ENCODE measurements around the gene ZCCHC14. TPM values are rescaled to one million over a fixed set of nuclear protein-coding genes. Genes with fewer than 3 reads are reported as not detected.
A peak's percentile ranks its signal among the peaks of the same experiment; 100 is the strongest.

ZCCHC14 gene
- total and polyA plus RNA-seq, 10 donors = 1.6 to 18.3 (median 13.2) TPM

GRCh38 chr16:87439926-87440325 is 52.9 kb downstream of the ZCCHC14 start:
- Histone ChIP-seq H3K27me3 (replicated peaks in 1 of 7) (peaks cover 0 to 8% (median 0%) of the 10 kb centered on the region in 7 donors), H3K9me3 (peaks cover 0 to 13% (median 0%) of the 10 kb centered on the region in 8 donors), H3K4me3 (no peak overlapping the region), H3K36me3 (peaks cover 0 to 8% (median 0%) of the 10 kb centered on the region in 6 donors), H3K4me1 (peaks cover 14 to 22% (median 19%) of the 10 kb centered on the region in 6 donors), H3K27ac (no peak overlapping the region)
- 94 to 99% (median 97%) methylated on average over 10 of the region's 10 CpGs for WGBS, 5 donors
- no peak for DNase-seq
- intact Hi-C loops (cut with DNase I; ENCODE audit: low total_unique reads) = no loop called here
- TF ChIP-seq POLR2A (IDR thresholded peaks at IDR 0.05) (no peak), POLR2AphosphoS5 (IDR thresholded peaks at IDR 0.05) (no peak), CTCF (IDR thresholded peaks at IDR 0.05 in 8 of 11, conservative IDR thresholded peaks at IDR 0.05 in 3 of 11) (no peak)

- no peak for DNase-seq
- no peak for TF ChIP-seq CTCF (IDR thresholded peaks at IDR 0.05 in 8 of 11, conservative IDR thresholded peaks at IDR 0.05 in 3 of 11)
- TF ChIP-seq POLR2AphosphoS5 (IDR thresholded peaks at IDR 0.05) = no peak
- no peak for TF ChIP-seq POLR2A (IDR thresholded peaks at IDR 0.05)
- intact Hi-C loops (cut with DNase I; ENCODE audit: low total_unique reads) = no loop called here
- Histone ChIP-seq H3K9me3 (peaks cover 0 to 4% (median 0%) of the 10 kb centered on the region in 8 donors), H3K36me3 (peaks cover 0 to 5% (median 0%) of the 10 kb centered on the region in 6 donors), H3K27me3 (replicated peaks in 1 of 7) (peaks cover 0 to 8% (median 0%) of the 10 kb centered on the region in 7 donors), H3K4me3 (no peak overlapping the region), H3K27ac (no peak overlapping the region), H3K4me1 (peaks cover 14 to 26% (median 19%) of the 10 kb centered on the region in 6 donors)
- 82 to 92% (median 89%) methylated on average over 9 of the region's 9 CpGs for WGBS, 5 donors
These were observed 54.2 kb downstream of the ZCCHC14 start for GRCh38 chr16:87438611-87438985.

- no peak for DNase-seq
- Histone ChIP-seq H3K36me3 (peaks cover 0 to 5% (median 0%) of the 10 kb centered on the region in 6 donors), H3K27ac (no peak overlapping the region), H3K4me3 (no peak overlapping the region), H3K4me1 (peaks cover 14 to 26% (median 19%) of the 10 kb centered on the region in 6 donors), H3K9me3 (no peaks in the 10 kb centered on the region), H3K27me3 (replicated peaks in 1 of 7) (peaks cover 0 to 8% (median 0%) of the 10 kb centered on the region in 7 donors)
- no peak for TF ChIP-seq CTCF (IDR thresholded peaks at IDR 0.05 in 8 of 11, conservative IDR thresholded peaks at IDR 0.05 in 3 of 11)
- TF ChIP-seq POLR2AphosphoS5 (IDR thresholded peaks at IDR 0.05) = no peak
- TF ChIP-seq POLR2A (IDR thresholded peaks at IDR 0.05) = no peak
- WGBS, 5 donors = 91 to 97% (median 94%) methylated on average over 17 of the region's 17 CpGs
- intact Hi-C loops (cut with DNase I; ENCODE audit: low total_unique reads) = no loop called here
These were observed 54.8 kb downstream of the ZCCHC14 start for GRCh38 chr16:87437911-87438610.

GRCh38 chr16:87437327-87437726 is 55.5 kb downstream of the ZCCHC14 start:
- peaks cover 14 to 26% (median 19%) of the 10 kb centered on the region in 6 donors for H3K4me1 ChIP-seq
- H3K9me3 ChIP-seq = no peaks in the 10 kb centered on the region
- H3K27ac ChIP-seq = no peak overlapping the region
- WGBS, 5 donors = 90 to 98% (median 96%) methylated on average over 14 of the region's 14 CpGs
- intact Hi-C loops (cut with DNase I; ENCODE audit: low total_unique reads) = no loop called here
- H3K27me3 ChIP-seq (replicated peaks in 1 of 7) = peaks cover 0 to 8% (median 0%) of the 10 kb centered on the region in 7 donors
- H3K36me3 ChIP-seq = peaks cover 0 to 12% (median under 1%) of the 10 kb centered on the region in 6 donors
- H3K4me3 ChIP-seq = no peak overlapping the region
- no peak for TF ChIP-seq CTCF (IDR thresholded peaks at IDR 0.05 in 8 of 11, conservative IDR thresholded peaks at IDR 0.05 in 3 of 11)
- TF ChIP-seq POLR2A (IDR thresholded peaks at IDR 0.05) = no peak
- TF ChIP-seq POLR2AphosphoS5 (IDR thresholded peaks at IDR 0.05) = peak in 1 of 3 donors; percentile 15
- DNase-seq = no peak

All from spleen (tissue), 11 donors.